IMR-90 (cell line): ENCODE results near the gene ARF5. TPM values are rescaled to one million over a fixed set of nuclear protein-coding genes. Genes with fewer than 3 reads are reported as not detected.

ENCODE experiments used
- ATAC-seq: fragments of 200-7000 bp; cut with Tn5 transposase; 2 replicates; pipeline ENCODE4 v1.9.1; 2020; ENCODE audit warnings: low read depth, mild to moderate bottlenecking, moderate library complexity
- BruUV-seq: library from RNA; stranded (reverse); fragments of 400-500 nt; replicated peaks from 2 replicates; lab custom pipeline; 2021; lab: Mats Ljungman, UMichigan
- CTCF ChIA-PET: fragments of 300-600 bp; formaldehyde crosslinking; extraction: SDS; loops from one replicate; lab custom pipeline; 2021; ENCODE audit warnings: antibody characterized with exemption; lab: Yijun Ruan, JAX
- POLR2A ChIA-PET: fragments of 300-600 bp; sonication (Branson Sonifier 250); formaldehyde crosslinking; loops from one replicate; lab custom pipeline; 2022; ENCODE audit warnings: antibody characterized with exemption; ENCODE audit not compliant: unreplicated experiment; lab: Charles Lee
- DNase-seq: peaks from one replicate; pipeline ENCODE4 v3.0.0; 2013
- H2AFZ ChIP-seq: replicated peaks from 2 replicates; pipeline ENCODE3; 2013; ENCODE audit warnings: low read length, mild to moderate bottlenecking; ENCODE audit not compliant: poor library complexity
- H2AK5ac ChIP-seq: 2 replicates; pipeline ENCODE4 v1.6.1; 2013; ENCODE audit warnings: low read depth, low read length, inconsistent platforms
- H2AK9ac ChIP-seq: replicated peaks from 2 replicates; pipeline ENCODE3; 2013; ENCODE audit warnings: mild to moderate bottlenecking, low read depth, low read length, moderate library complexity; ENCODE audit not compliant: poor library complexity
- H2BK120ac ChIP-seq: 2 replicates; pipeline ENCODE4 v1.6.1; 2013; ENCODE audit warnings: low read depth, low read length, inconsistent platforms
- H2BK15ac ChIP-seq: 3 replicates; pipeline ENCODE4 v1.6.1; 2013; ENCODE audit warnings: low read depth, low read length, inconsistent platforms
- H2BK20ac ChIP-seq: 2 replicates; pipeline ENCODE4 v1.6.1; 2013; ENCODE audit warnings: low read depth, mild to moderate bottlenecking, inconsistent platforms, low read length, moderate library complexity
- H2BK5ac ChIP-seq: 2 replicates; pipeline ENCODE4 v1.6.1; 2013; ENCODE audit warnings: mild to moderate bottlenecking, low read depth, low read length, inconsistent platforms; ENCODE audit not compliant: poor library complexity, severe bottlenecking
- H3K14ac ChIP-seq: replicated peaks from 2 replicates; pipeline ENCODE4 v1.6.1; 2013; ENCODE audit warnings: low read depth, low read length, inconsistent platforms
- H3K18ac ChIP-seq: 2 replicates; pipeline ENCODE4 v1.6.1; 2013; ENCODE audit warnings: low read depth, low read length, control low read depth
- H3K23ac ChIP-seq: 2 replicates; pipeline ENCODE4 v1.6.1; 2013; ENCODE audit warnings: low read depth, low read length, inconsistent platforms
- H3K27ac ChIP-seq: 2 replicates; pipeline ENCODE4 v1.5.1; 2013; ENCODE audit warnings: mild to moderate bottlenecking, control low read depth, low read length; ENCODE audit not compliant: insufficient read depth
- H3K27me3 ChIP-seq: 2 replicates; pipeline ENCODE4 v1.6.1; 2013; ENCODE audit warnings: low read length; ENCODE audit not compliant: control insufficient read depth, insufficient read depth
- H3K36me3 ChIP-seq: 2 replicates; pipeline ENCODE4 v1.6.1; 2013; ENCODE audit warnings: low read length, mixed read lengths; ENCODE audit not compliant: control insufficient read depth, insufficient read depth
- H3K4ac ChIP-seq: 2 replicates; pipeline ENCODE4 v1.6.1; 2013; ENCODE audit warnings: low read depth, low read length, inconsistent platforms
- H3K4me1 ChIP-seq: 2 replicates; pipeline ENCODE4 v1.6.1; 2013; ENCODE audit warnings: low read length, mixed read lengths; ENCODE audit not compliant: control insufficient read depth, insufficient read depth
- H3K4me2 ChIP-seq: 2 replicates; pipeline ENCODE4 v1.6.1; 2013; ENCODE audit warnings: low read depth, mild to moderate bottlenecking, control low read depth, low read length, moderate library complexity
- H3K4me3 ChIP-seq: 2 replicates; pipeline ENCODE4 v1.5.1; 2013; ENCODE audit warnings: low read depth, mild to moderate bottlenecking, control low read depth, low read length, moderate library complexity; ENCODE audit not compliant: insufficient read depth
- H3K56ac ChIP-seq: 2 replicates; pipeline ENCODE4 v1.6.1; 2013; ENCODE audit warnings: low read length, inconsistent platforms; ENCODE audit not compliant: insufficient read depth; ENCODE audit errors: extremely low read depth
- H3K79me1 ChIP-seq, 2 experiments: 2 replicates each; pipeline ENCODE4 v1.6.1; 2013; ENCODE audit warnings: low read length in 2 of 2, inconsistent platforms in 1 of 2, low read depth in 1 of 2
- H3K9ac ChIP-seq: 2 replicates; pipeline ENCODE4 v1.6.1; 2013; ENCODE audit warnings: low read depth, low read length, control low read depth
- H3K9me1 ChIP-seq: 2 replicates; pipeline ENCODE4 v1.6.1; 2013; ENCODE audit warnings: low read length, inconsistent platforms; ENCODE audit not compliant: insufficient read depth
- H3K9me3 ChIP-seq: 2 replicates; pipeline ENCODE4 v1.6.1; 2013; ENCODE audit warnings: low read length; ENCODE audit not compliant: control insufficient read depth, insufficient read depth
- H4K20me1 ChIP-seq: 2 replicates; pipeline ENCODE4 v1.6.1; 2013; ENCODE audit warnings: low read length, inconsistent platforms; ENCODE audit not compliant: insufficient read depth
- H4K5ac ChIP-seq: 2 replicates; pipeline ENCODE4 v1.6.1; 2013; ENCODE audit warnings: mild to moderate bottlenecking, low read depth, low read length, control low read depth
- H4K8ac ChIP-seq, 2 experiments: 2 replicates each; pipeline ENCODE4 v1.6.1; 2013; ENCODE audit warnings: low read depth in 2 of 2, low read length in 2 of 2, control low read depth in 1 of 2, inconsistent platforms in 1 of 2
- H4K91ac ChIP-seq: 2 replicates; pipeline ENCODE4 v1.6.1; 2013; ENCODE audit warnings: low read depth, low read length, inconsistent platforms; ENCODE audit not compliant: insufficient read depth
- CEBPB ChIP-seq: IDR thresholded peaks from 2 replicates; pipeline ENCODE4 v1.6.1; 2012; ENCODE audit warnings: low read depth, low read length, improper control_type of control experiment
- CHD1 ChIP-seq: IDR thresholded peaks from 2 replicates; pipeline ENCODE4 v1.6.1; 2012; ENCODE audit warnings: low read depth, low read length, improper control_type of control experiment
- FOS ChIP-seq: fragments of 150-350 bp; IDR thresholded peaks from 2 replicates; pipeline ENCODE4 v1.6.1; 2016; ENCODE audit warnings: low read depth, low read length
- MAZ ChIP-seq: IDR thresholded peaks from 2 replicates; pipeline ENCODE4 v1.6.1; 2012; ENCODE audit warnings: low read depth, mild to moderate bottlenecking, low read length, improper control_type of control experiment, moderate library complexity, borderline replicate concordance
- NFE2L2 ChIP-seq: fragments of 150-350 bp; IDR thresholded peaks from 2 replicates; pipeline ENCODE4 v1.6.1; 2016; ENCODE audit warnings: low read depth, mild to moderate bottlenecking, low read length
- POLR2A ChIP-seq: IDR thresholded peaks from 2 replicates; pipeline ENCODE4 v1.6.1; 2012; ENCODE audit warnings: mild to moderate bottlenecking, low read depth, low read length
- RAD21 ChIP-seq: IDR thresholded peaks from 2 replicates; pipeline ENCODE4 v1.6.1; 2012; ENCODE audit warnings: low read length, improper control_type of control experiment
- RCOR1 ChIP-seq: IDR thresholded peaks from 2 replicates; pipeline ENCODE4 v1.6.1; 2012; ENCODE audit warnings: mild to moderate bottlenecking, low read length, improper control_type of control experiment; ENCODE audit not compliant: insufficient replicate concordance
- WGBS, 2 experiments: methylation state at CpG; one replicate each; pipeline versions ENCODE4 v1.1.5 to v1.1.7; 2013; ENCODE audit warnings: missing lambda C conversion rate in 2 of 2; ENCODE audit not compliant: insufficient read length in 1 of 2; ENCODE audit errors: extremely low coverage in 2 of 2; 5-methylcytosine and 5-hydroxymethylcytosine counted together
- dilution Hi-C: fragments of 300-500 bp; cut with HindIII; formaldehyde crosslinking; loops from one replicate; pipeline ENCODE4 v1.14.3; 2018; ENCODE audit warnings: low sequenced_read_pairs; ENCODE audit not compliant: unreplicated experiment
- in situ Hi-C: fragments of 300-500 bp; cut with MboI; formaldehyde crosslinking; loops from 3 replicates; pipeline ENCODE4 v1.14.3; 2019; ENCODE audit warnings: low sequenced_read_pairs, inconsistent platforms, mixed read lengths
- intact Hi-C: fragments of 100-400 bp; cut with micrococcal nuclease; formaldehyde crosslinking; loops from 2 replicates; pipeline ENCODE4 v1.10.0; 2022
- polyA plus RNA-seq, 3 experiments: library from polyadenylated mRNA; depleted of rRNA; stranded (reverse); fragments of >200 nt; gene quantifications; 2 replicates each; pipeline ENCODE4 v1.2.3, GENCODE V29; 2012; ENCODE audit warnings: low replicate concordance in 1 of 3
- total RNA-seq: library from RNA; depleted of rRNA; stranded (reverse); fragments of >200 nt; gene quantifications from 2 replicates; pipeline ENCODE4 v1.2.3, GENCODE V29; 2012
- TF ChIP-seq, protein P1 (sequence below): fragments of 150-350 bp; IDR thresholded peaks from 2 replicates; pipeline ENCODE4 v1.6.1; 2017; ENCODE audit warnings: mild to moderate bottlenecking, antibody characterized with exemption, low read length, low read depth

Gene ARF5
- total and polyA plus RNA-seq, 2 of the 4 experiments (the other 2 are of a cell fraction): 128 to 274 TPM

DNA sequence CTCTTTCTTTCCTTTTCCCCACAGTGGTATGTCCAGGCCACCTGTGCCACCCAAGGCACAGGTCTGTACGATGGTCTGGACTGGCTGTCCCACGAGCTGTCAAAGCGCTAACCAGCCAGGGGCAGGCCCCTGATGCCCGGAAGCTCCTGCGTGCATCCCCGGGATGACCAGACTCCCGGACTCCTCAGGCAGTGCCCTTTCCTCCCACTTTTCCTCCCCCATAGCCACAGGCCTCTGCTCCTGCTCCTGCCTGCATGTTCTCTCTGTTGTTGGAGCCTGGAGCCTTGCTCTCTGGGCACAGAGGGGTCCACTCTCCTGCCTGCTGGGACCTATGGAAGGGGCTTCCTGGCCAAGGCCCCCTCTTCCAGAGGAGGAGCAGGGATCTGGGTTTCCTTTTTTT lies 3.0 kb downstream of the ARF5 start:
- Histone ChIP-seq H2BK20ac (no peak overlapping the region), H3K9me1 (peaks cover 5% of the 10 kb centered on the region), H3K14ac (no peak overlapping the region), H4K20me1 (peaks cover 7% of the 10 kb centered on the region), H3K4ac (no peak overlapping the region), H3K4me2 (no peak overlapping the region), H4K5ac (no peak overlapping the region), H3K36me3 (peaks cover 11% of the 10 kb centered on the region), H2AK5ac (no peak overlapping the region), H3K27me3 (no peaks in the 10 kb centered on the region; the same call in 1 of the 2 replicates), H3K4me1 (peaks cover 6% of the 10 kb centered on the region), H2BK120ac (no peak overlapping the region), H3K4me3 (no peak overlapping the region), H2AK9ac (no peak overlapping the region), H4K91ac (no peak overlapping the region), H4K8ac (no peak overlapping the region), H3K27ac (no peak overlapping the region), H3K23ac (no peak overlapping the region), H3K56ac (no peak overlapping the region), H3K79me1 (peaks cover 14 to 23% of the 10 kb centered on the region in 2 experiments; a peak in 3 of 4 replicates), H3K9ac (no peak overlapping the region), H2AFZ (no peak overlapping the region), H2BK15ac (no peak overlapping the region), H2BK5ac (no peak overlapping the region), H3K9me3 (no peaks in the 10 kb centered on the region), H3K18ac (no peak overlapping the region)
- no CpG with 5 or more reads among the region's 7 CpGs for WGBS, 2 experiments
- ATAC-seq: no peak
- ChIA-PET CTCF (no interaction called here), POLR2A (no interaction called here)
- dilution Hi-C loops: no loop called here
- BruUV-seq: no TSS peak
- intact Hi-C loops: no loop called here
- TF ChIP-seq RCOR1: no peak
- no peak for TF ChIP-seq NFE2L2
- TF ChIP-seq POLR2A: no peak
- TF ChIP-seq, protein P1, sequence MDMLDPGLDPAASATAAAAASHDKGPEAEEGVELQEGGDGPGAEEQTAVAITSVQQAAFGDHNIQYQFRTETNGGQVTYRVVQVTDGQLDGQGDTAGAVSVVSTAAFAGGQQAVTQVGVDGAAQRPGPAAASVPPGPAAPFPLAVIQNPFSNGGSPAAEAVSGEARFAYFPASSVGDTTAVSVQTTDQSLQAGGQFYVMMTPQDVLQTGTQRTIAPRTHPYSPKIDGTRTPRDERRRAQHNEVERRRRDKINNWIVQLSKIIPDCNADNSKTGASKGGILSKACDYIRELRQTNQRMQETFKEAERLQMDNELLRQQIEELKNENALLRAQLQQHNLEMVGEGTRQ: no peak
- no peak for TF ChIP-seq CHD1
- no peak for TF ChIP-seq FOS
- no peak for TF ChIP-seq CEBPB
- no peak for TF ChIP-seq MAZ
- TF ChIP-seq RAD21: no peak
- DNase-seq: no peak
- in situ Hi-C loops: no loop called here
